Measurements from ENCODE around the gene PAX8.

PAX8 gene

DNA sequence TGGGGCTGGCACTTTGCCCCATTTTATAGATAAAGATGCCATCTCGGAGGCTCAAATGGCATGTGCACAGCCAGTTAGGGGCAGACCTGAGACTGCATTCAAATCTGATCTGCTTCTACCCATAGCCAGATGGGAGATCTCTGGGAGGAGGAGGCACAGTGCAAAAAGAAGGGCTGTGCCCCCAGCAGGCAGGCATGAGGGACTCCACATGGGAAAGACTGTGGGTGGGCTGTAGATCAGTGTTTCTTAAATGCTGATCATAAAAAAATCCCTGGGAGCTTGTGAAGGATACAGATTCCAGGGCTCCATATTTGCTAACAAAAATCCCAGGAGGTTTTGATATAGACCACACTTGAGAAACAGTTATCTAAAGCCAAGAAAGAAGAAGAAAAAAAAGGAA is 15.2 kb downstream of the PAX8 start:
- Histone ChIP-seq H3K9me3 (ENCODE audit: control insufficient read depth, insufficient read depth, low read depth, low read length) (no peaks in the 10 kb centered on the region), H3K27ac (ENCODE audit: extremely low read depth, low read depth, low read length) (no peak overlapping the region), H3K4me3 (ENCODE audit: low read depth, low read length) (no peak overlapping the region), H3K36me3 (ENCODE audit: control insufficient read depth in 2 of 2, insufficient read depth in 1 of 2, low read length in 2 of 2) (no peaks in the 10 kb centered on the region), H3K4me1 (ENCODE audit: control insufficient read depth, insufficient read depth, low read length) (no peaks in the 10 kb centered on the region; the same call in 1 of the 2 replicates)
- ChIA-PET POLR2A (no interaction called here), CTCF (interaction anchor here (0.6 to 7.6 kb wide), 3 partner anchors 15 to 318 kb away, joined by 3 to 35 read pairs (median 4); no protein-coding TSS in a partner anchor)
- TF ChIP-seq ZBTB20 (tag by site-specific recombination; IDR thresholded peaks at IDR 0.05) (peak; percentile 61), GLIS2 (tag by site-specific recombination; IDR thresholded peaks at IDR 0.05) (no peak), ZSCAN4 (tag by site-specific recombination; IDR thresholded peaks at IDR 0.05) (no peak), ZIC2 (tag by site-specific recombination; IDR thresholded peaks at IDR 0.05) (0 out of 2 replicates have a peak, but pooled peaks have one; percentile 26)

GRCh38 chr2:113260991-113261390 is 17.7 kb downstream of the PAX8 start:
- no peak overlapping the region for H3K27ac ChIP-seq (ENCODE audit: extremely low read depth, low read depth, low read length)
- H3K4me3 ChIP-seq (ENCODE audit: low read depth, low read length): no peak overlapping the region
- POLR2A ChIA-PET: no interaction called here
- TF ChIP-seq ZIC2 (tag by site-specific recombination; IDR thresholded peaks at IDR 0.05): no peak
- TF ChIP-seq SCRT1 (tag by site-specific recombination; IDR thresholded peaks at IDR 0.05; ENCODE audit: borderline replicate concordance): 0 out of 2 replicates have a peak, but pooled peaks have one; percentile 26
- TF ChIP-seq HOXD13 (CRISPR knock-in tag; IDR thresholded peaks at IDR 0.05; ENCODE audit: borderline replicate concordance): no peak
- no peak for TF ChIP-seq ZNF302 (tag by site-specific recombination; IDR thresholded peaks at IDR 0.05; ENCODE audit: low read depth)
- no peak for TF ChIP-seq ZNF664 (tag by site-specific recombination; IDR thresholded peaks at IDR 0.05)
- no peak for TF ChIP-seq ZNF600 (tag by site-specific recombination; IDR thresholded peaks at IDR 0.05)
- no peak for TF ChIP-seq ZBTB20 (tag by site-specific recombination; IDR thresholded peaks at IDR 0.05)
- CTCF ChIA-PET: interaction anchor here (7.6 kb wide), 1 partner anchor 12 kb away, joined by 35 read pairs; no protein-coding TSS in a partner anchor
- H3K9me3 ChIP-seq (ENCODE audit: control insufficient read depth, insufficient read depth, low read depth, low read length): no peaks in the 10 kb centered on the region
- H3K36me3 ChIP-seq (ENCODE audit: control insufficient read depth in 2 of 2, insufficient read depth in 1 of 2, low read length in 2 of 2): no peaks in the 10 kb centered on the region
- H3K4me1 ChIP-seq (ENCODE audit: control insufficient read depth, insufficient read depth, low read length): no peaks in the 10 kb centered on the region; the same call in 1 of the 2 replicates

DNA sequence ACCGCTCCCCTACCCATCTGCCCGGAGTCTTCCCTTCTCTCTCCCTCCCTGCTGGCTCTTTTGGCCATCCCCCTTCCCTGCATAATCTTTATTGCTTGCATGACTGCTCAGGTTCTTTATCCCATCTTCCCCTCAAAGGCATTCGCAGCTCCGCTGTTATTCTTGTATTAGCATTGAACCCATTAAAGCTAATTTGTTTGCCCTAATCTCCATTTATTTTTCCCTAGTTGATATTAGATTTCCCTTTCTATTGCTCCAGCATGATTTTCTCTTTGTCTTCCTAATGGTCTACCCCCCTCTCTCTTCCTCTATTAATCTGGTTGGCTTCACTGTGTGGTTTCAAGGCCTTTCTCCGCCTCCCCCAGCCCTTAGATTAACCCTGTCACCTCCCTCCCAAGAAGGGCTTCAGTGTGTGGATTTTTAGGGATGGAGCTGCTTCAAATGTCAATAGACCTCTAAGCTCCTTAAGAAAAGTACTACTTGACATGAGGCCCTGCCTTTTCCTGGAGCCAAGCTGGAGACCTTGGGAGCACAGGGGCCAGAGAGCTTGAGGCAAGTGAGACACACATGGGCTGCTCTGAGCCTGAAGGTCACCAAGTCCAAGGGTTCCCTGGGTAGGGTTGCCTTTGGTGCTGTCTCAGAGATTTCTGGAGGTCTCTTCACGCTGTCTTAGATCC is 20.1 kb downstream of the PAX8 start:
- POLR2A ChIA-PET: no interaction called here
- H3K4me1 ChIP-seq (ENCODE audit: control insufficient read depth, insufficient read depth, low read length): no peaks in the 10 kb centered on the region; the same call in 1 of the 2 replicates
- no peaks in the 10 kb centered on the region for H3K36me3 ChIP-seq (ENCODE audit: control insufficient read depth in 2 of 2, insufficient read depth in 1 of 2, low read length in 2 of 2)
- CTCF ChIA-PET: interaction anchor here (1.3 to 7.6 kb wide), 3 partner anchors 10 to 112 kb away, joined by 6 to 35 read pairs (median 20); no protein-coding TSS in a partner anchor
- no peak overlapping the region for H3K27ac ChIP-seq (ENCODE audit: extremely low read depth, low read depth, low read length)
- H3K4me3 ChIP-seq (ENCODE audit: low read depth, low read length): no peak overlapping the region
- H3K9me3 ChIP-seq (ENCODE audit: control insufficient read depth, insufficient read depth, low read depth, low read length): no peaks in the 10 kb centered on the region
- TF ChIP-seq ZNF112 (tag by site-specific recombination; IDR thresholded peaks at IDR 0.05) (no peak), ZNF211 (tag by site-specific recombination; IDR thresholded peaks at IDR 0.05; ENCODE audit: low read depth) (no peak), ZNF274 (IDR thresholded peaks at IDR 0.05; ENCODE audit: low read length) (no peak), ZNF274 (tag by site-specific recombination; IDR thresholded peaks at IDR 0.05; ENCODE audit: borderline replicate concordance) (no peak), ELK4 (IDR thresholded peaks at IDR 0.05; ENCODE audit: borderline replicate concordance, low read depth, low read length) (no peak), ZNF548 (tag by site-specific recombination; IDR thresholded peaks at IDR 0.05) (no peak), PRDM4 (tag by site-specific recombination; IDR thresholded peaks at IDR 0.05) (no peak), ZBTB49 (tag by site-specific recombination; IDR thresholded peaks at IDR 0.05; ENCODE audit: low read depth) (no peak), ZNF629 (tag by site-specific recombination; IDR thresholded peaks at IDR 0.05) (no peak), ZNF660 (tag by site-specific recombination; IDR thresholded peaks at IDR 0.05) (no peak), ZNF24 (tag by site-specific recombination; IDR thresholded peaks at IDR 0.05) (no peak), ZFP37 (tag by site-specific recombination; IDR thresholded peaks at IDR 0.05) (no peak), GLIS1 (tag by site-specific recombination; IDR thresholded peaks at IDR 0.05) (no peak)
- TF ChIP-seq, protein P1, sequence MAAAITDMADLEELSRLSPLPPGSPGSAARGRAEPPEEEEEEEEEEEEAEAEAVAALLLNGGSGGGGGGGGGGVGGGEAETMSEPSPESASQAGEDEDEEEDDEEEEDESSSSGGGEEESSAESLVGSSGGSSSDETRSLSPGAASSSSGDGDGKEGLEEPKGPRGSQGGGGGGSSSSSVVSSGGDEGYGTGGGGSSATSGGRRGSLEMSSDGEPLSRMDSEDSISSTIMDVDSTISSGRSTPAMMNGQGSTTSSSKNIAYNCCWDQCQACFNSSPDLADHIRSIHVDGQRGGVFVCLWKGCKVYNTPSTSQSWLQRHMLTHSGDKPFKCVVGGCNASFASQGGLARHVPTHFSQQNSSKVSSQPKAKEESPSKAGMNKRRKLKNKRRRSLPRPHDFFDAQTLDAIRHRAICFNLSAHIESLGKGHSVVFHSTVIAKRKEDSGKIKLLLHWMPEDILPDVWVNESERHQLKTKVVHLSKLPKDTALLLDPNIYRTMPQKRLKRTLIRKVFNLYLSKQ (tag by site-specific recombination; IDR thresholded peaks at IDR 0.05; ENCODE audit: borderline replicate concordance): no peak
